Measurements from ENCODE around the gene DERL3.
"Not testable (repeated sequence)": the region's sequence is repeated elsewhere in the genome, so short reads cannot be mapped to it uniquely, and the experiment has no call there.

Gene DERL3

DNA sequence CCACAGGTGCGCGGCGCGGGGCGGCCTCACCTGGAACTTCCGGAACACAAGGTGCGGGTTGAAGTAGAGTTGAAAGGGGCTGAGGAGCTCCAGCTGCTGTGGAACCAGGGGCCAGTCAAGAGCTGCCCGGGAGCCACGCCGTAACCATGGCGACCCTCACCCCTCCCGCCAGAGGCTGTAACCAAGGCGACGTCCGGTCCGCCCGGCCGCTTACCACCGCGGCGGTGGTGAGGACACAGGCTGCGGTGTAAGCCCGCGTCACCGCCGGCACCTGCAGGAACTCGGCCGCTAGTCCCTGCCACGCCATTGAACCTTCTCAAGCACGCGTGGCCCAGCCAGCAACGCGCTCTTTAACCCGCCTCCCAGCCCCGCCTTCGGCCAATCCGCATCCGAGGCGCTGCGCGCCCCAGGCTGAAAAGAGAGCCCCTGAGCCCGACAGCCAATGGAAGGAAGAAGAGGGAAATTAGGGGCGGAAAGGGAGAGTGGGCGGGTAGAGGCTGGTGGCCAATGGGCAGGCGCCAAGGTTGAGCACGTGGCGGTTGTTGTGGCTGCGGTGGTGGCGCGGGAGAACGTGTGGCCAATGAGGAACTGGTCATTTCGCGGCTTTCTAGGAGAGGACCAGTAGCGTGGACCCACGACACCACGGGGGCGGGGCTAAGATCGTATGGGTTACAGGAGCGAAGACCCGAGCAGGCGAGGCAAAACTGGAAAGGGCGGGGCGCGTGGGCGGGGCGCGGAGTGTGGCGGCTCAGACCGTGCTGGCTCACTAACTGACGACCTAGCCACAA, at the start of gene DERL3:
TSS of gene DERL3 (minus strand) at position 326 of the 788 bp plus-strand sequence. CDS start at position 307, 19 bp downstream.
- peak; percentile 92 for DNase-seq

DNA sequence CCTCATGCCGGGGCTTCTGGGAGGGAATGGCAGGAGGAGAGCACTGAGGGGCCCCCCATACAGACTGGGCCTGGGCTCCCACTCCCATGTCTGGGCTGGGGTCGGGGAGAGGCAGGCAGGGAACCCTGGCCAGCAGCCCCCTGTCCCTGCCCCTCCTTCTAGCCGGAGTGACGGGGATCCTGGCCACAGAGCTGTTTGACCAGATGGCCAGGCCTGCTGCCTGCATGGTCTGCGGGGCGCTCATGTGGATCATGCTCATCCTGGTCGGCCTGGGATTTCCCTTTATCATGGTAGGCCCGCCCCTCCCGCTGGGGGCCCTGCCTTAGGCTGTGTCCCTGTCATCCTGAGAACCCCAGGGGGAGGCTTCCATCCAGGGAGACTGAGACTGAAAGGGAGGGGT, 45.3 kb upstream of the DERL3 start:
- no peak for DNase-seq

DNA sequence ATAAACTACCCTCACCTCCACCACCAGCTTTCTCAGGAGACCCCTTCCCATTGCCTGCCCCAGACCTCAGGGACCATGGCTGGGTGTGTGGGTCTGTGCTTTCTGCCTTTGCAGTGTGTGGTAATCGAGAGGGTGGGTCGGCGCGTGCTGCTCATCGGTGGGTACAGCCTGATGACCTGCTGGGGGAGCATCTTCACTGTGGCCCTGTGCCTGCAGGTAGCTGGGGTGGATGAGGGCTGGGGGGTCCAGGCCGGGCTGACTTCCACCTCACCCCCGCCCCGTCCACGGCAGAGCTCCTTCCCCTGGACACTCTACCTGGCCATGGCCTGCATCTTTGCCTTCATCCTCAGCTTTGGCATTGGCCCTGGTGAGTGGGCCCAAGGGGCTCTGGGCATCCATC, 44.9 kb upstream of the DERL3 start:
- no peak for DNase-seq

DNA sequence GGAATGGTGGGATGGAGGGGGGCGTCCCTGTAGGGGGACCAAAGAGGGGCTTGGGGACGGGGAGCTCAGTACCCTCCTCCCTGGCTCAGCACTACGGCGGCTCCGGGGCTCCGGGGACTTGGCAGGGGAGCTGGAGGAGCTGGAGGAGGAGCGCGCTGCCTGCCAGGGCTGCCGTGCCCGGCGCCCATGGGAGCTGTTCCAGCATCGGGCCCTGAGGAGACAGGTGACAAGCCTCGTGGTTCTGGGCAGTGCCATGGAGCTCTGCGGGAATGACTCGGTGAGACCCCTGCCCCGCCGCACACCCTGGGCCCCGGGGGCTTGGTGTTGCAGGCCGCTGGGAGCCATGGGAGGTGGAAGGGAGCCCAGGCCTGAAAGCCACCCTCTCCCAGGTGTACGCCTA, 43.6 kb upstream of the DERL3 start:
- DNase-seq = no peak

DNA sequence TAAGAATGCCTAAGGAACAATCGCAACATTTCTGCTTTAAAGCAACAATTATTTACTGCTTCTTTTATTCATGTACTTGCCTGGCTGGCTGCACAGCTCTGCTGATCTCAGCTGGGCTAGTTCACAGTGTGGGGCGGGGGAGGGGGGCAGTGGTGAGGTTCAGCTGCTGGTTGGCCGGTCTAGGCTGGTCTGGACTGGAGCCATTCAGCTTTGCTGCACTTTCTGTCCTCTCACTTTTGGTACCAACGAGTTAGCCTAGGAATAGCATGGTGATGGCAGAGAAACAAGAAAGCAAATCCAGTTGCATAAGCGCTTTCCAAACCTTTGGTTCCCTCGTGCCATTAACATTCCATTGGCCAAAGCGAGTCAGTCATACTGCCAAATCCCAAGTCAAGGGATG, 39.4 kb upstream of the DERL3 start:
- no peak for DNase-seq

DNA sequence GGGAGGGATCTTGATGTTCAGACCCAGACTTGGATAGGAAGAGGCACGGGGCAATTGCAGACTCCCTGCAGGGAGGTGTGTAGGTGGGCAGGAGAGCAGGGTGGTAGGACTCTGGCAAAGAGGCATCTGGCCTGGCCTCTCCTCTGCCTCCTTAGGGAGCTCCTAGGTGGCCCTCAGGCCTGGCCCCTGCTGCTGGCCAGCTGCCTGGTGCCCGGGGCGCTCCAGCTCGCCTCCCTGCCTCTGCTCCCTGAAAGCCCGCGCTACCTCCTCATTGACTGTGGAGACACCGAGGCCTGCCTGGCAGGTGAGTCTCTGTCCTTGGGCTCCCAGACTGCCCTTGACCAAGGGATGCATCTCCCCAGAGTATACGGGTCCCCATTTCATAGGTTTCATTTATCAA, 38.8 kb upstream of the DERL3 start:
- DNase-seq = no peak

DNA sequence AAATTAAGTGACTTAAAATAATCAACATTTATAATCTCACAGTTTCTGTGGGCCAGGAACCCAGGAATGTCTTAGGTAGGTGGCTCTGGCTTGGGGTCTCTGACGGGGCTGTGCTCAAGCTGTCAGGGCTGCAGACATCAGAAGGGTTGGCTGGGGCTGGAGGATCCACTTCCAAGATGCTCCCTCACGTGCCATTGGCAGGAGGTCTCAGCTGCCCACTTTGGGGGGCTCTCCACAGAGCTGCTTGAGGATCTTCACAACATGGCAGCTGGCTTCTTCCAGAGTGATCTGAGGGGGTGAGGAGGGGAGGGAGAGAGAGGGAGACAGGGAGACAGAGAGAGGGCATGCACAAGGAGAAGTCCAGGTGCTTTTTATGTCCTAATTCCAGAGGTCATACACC, 37.0 kb upstream of the DERL3 start:
- DNase-seq = no peak

DNA sequence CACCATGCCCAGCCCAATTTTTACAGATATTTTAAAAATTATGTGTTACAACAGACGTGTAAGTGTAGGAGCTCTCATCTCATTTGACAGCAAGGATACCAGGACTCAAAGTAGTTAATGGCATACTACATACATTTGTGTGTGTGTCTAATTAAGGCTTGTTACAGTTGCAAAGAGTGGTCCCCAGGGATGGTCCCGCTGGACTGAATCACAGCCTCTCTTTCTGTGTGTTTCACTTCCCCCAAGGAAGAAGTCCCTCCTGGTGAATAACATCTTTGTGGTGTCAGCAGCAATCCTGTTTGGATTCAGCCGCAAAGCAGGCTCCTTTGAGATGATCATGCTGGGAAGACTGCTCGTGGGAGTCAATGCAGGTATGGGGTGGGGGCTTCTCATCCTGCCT, 36.1 kb upstream of the DERL3 start:
- DNase-seq = no peak

DNA sequence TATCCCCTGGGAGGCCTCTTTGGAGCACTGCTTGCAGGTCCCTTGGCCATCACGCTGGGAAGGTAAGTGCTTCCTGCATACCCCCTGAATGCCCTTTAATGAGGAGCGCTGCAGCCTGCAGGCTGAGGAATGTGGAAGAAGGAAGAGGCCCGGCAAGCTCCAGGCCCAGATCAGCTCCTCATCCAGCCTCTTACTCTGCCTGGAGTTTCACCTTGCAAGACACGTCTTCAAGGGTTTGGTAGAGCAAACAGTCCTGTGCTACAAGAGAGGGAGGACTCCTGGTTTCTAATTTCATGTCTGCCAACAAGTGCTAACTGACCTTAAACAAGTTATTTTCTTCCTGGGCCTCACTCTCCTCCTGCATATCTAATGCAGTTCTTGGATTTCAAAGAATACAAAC, 29.8 kb upstream of the DERL3 start:
- no peak for DNase-seq

DNA sequence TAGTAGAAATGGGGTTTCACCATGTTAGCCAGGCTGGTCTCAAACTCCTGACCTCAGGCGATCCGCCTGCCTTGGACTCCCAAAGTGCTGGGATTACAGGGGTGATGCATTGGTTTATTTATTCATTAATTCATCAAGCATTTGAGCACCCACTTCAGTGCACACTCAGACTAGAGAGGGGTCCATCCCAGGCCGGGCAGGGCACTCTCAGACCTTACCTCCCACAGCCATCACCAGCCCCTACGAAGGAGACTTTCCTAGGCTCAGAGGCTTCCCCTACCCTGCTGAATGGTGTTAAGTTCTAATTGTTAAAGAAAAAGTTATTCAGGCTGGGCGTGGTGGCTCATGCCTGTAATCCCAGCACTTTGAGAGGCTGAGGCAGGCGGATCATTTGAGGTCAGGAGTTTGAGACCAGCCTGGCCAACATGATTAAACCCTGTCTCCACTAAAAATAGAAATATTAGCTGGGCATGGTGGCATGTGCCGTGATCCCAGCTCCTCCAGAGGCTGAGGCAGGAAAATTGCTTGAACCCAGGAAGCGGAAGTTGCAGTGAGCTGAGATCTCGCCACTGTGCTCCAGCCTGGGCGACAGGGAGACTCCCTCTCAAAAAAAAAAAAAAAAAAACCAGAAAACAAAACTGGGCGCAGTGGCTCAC, 25.8 kb upstream of the DERL3 start:
- DNase-seq = not testable (repeated sequence)

DNA sequence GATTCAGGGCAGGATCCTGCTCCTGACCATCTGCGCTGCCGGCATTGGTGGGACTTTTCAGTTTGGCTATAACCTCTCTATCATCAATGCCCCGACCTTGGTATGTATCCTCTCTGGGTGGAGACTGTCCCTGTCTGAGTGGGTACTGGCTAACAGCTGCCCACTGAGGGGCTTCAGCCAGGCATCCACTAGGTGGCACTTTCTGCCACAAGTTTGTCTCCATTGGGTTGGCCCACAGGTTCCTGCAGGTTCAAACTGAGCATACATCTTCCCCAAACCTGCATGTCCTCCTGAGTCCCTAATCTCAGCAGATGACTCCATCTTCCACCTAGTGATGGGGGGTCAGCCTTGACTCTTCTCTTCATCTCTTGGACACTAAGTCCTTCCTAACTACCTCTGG, 23.3 kb upstream of the DERL3 start:
- DNase-seq = peak; percentile 53

DNA sequence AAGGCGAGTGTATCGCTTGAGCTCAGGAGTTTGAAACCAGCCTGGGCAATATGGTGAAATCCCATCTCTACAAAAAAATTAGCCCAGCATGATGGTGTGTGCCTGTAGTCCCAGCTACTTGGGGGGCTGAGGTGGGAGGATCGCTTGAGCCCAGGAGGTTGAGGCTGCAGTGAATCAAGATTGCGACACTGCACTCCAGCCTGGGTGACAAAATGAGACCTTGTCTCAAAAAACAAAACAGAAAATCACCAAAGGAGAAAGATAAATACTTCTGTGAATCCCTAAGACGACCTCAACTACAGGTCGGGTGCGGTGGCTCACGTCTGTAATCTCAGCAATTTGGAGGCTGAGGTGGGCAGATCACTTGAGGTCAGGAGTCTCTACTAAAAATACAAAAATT, 21.4 kb upstream of the DERL3 start:
- DNase-seq = not testable (repeated sequence)

DNA sequence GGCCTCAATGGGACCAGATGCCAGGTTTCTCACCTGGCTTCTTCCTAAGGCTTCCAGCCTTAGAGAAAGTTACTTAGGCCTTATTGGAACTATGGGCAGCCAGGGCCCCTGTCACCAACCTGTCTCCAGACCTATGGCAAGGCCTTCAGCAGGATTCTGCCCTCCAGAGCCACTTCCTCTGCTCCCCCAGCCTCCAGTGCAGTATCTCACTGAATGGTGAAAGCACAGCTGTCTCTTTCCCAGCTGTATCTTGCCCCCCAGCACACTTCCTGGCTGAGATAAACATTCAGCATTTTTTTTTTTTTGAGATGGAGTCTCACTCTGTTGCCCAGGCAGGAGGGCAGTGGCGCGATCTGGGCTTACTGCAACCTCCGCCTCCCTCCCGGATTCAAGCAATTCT, 20.4 kb upstream of the DERL3 start:
- no peak for DNase-seq

DNA sequence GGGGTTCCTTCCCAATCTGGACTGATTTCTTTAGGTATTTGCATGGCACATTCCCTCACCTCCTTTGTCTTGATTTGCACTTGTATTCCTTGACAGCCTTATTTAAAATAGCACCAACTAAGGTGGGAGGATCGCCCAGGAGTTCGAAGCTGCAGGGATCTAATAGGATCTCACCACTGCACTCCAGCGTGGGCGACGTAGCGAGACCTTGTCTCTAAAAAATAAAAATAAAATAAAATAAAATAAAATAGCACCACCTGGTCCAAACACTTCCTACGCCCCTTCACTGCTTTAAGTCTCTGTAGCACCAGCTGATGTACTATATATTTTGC, 19.6 kb upstream of the DERL3 start:
- no peak for DNase-seq

DNA sequence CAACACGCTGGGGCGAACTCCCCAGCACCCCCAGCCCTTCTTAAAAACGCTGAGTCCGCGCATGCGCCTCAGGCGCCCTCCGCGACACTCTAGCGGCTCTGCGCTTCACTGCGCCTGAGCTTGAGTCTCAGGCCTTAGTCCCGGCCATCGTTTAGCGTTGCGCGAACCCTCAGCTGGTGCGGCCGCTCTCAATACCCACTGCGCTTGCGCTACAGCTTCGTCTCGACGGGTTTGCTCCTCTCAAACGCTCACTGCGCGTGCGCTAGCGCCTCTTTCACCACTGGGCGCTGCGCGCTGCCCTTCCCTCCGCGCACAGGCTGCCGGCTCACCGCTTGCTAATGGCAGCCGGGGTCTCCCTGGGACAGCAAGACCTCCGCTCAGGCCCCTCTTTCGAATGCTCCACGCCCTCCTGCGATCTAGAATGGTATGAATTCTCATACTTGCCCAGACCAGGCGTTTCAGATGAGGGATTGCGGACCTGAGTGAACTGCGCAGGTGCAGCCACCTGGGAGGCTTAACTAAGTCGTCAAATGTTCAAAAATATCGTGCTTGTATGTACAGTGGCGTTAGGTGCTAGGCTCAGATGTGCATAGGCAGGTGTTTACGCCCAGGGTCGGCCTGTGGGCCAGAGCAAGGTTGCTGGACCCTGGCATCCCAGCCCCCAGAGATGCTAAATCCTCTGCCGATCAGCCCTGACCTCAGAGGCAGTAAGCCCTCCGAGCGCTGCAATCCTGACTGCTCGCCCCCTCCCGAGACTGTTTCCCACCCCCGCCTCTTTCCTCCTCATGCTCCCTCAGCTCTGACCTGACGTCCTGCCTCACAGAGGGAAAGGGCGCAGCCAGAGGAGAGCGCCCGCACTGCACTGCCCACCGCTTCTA, 19.0 kb upstream of the DERL3 start, which contains the start of gene SLC2A11:
TSS of gene SLC2A11 (plus strand) at position 270 of the 878 bp plus-strand sequence. CDS start at position 395, 125 bp downstream.
- DNase-seq = peak; percentile 98

DNA sequence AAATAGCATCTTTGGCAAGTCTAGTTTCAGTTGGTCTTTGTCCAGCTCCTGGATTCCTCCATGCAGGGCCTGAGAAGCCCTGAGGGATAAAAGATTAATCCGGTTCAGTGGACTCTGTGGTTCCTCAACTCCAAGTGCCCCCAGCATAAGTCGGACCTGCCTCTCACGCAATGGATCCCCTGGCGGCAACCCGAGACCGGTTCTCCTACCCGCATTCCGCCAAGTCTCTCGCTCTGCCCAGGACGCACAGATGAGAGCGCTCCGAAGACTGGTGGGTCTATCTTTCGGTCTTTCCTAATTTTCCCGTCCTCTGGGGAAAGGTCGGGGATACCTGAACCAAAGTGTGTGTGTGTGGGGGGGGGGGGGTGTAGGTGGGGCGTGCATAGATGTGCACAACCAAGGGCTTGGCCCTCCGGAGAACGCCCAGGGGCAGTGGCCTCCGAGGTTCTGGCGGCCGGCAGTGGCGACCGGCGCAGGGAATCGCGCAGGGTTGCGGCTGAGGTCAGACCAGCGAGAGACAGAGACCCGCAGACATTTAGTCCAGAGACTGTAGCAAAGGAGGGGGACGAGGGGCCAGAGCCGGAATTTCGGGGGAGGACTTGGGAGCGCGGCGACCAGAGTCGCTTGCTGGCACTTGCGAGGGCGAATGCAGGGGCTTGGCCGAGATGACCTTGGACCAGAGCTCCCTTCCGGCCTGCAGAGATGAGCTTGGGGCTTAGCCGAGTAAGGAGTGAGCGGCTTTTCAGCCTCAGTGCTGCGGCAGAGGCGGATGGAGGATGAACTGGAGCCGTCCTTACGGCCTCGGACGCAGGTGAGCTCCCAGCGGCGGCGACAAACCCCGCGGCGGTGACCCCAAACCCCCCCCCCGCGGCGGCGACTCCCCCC, 18.2 kb upstream of the DERL3 start:
- DNase-seq = peak; percentile 70

DNA sequence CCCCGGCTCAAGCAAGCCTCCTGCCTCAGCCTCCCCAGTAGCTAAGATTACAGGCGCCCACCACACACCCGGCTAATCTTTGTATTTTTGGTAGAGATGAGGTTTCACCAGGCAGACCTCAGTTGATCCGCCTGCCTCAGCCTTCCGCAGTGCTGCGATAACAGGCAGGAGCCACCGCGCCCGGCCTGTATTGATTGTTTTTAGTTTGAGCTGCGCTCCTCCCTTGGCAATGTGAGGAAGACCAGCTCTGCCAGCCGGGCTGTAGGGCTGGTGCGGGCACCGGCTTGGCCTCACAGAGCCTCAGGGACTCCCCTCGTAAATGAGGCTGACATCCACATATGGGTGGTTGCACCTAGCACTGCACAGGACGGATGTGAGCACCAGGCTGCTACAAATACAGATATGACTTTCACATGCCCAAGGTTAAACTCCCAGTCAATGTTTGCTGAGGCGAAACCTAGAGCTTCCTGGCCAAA, 11.4 kb upstream of the DERL3 start:
- no peak for DNase-seq

DNA sequence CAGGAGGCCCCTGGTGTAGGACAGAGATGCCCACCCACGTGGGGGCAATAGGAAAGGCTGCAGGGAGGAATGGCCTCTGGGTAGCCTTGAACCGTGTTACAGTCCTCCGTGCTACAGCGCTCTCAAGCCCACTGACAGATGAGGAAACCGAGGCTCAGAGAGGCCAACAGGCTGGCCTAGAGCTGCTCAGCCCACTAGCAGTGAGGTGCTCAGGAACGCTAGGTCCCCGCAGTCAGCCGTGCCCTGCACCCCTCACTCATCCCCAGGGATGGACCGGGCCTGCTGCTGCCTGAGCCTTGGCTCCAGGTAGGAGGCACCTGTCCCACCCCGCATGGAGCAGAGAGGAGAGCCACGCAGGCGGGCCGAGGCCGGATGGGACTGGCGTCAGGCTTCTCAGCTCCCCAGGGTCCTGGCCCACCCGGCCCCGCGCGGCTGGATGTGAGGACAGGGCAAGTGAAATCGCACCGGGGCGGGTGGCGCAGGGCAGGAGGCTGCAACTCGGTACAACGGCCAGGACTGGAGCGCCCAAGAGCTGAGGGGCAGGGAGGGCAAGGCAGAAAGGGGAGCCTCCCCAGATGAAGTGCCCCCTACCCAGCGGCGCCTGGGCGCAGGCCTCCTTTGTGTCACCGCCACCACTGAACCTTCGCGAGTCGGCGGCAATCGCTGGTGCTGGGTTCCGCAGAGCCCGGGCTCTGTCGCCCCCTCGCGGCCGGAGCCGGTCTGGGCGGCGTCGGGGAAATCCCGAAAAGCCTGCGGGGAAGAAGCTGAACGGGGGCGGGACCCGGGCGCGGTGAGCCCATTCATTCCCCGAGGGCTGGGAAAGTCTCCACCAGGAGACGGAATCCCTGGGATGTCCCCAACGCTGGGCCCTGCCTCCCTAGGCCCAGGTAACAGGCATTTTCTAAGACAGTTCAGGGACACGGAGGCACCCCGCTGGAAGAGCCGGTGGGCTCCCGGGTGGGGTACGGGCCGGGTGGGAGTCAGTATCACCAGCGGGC, 10.5 kb upstream of the DERL3 start:
- peak; percentile 75 for DNase-seq

DNA sequence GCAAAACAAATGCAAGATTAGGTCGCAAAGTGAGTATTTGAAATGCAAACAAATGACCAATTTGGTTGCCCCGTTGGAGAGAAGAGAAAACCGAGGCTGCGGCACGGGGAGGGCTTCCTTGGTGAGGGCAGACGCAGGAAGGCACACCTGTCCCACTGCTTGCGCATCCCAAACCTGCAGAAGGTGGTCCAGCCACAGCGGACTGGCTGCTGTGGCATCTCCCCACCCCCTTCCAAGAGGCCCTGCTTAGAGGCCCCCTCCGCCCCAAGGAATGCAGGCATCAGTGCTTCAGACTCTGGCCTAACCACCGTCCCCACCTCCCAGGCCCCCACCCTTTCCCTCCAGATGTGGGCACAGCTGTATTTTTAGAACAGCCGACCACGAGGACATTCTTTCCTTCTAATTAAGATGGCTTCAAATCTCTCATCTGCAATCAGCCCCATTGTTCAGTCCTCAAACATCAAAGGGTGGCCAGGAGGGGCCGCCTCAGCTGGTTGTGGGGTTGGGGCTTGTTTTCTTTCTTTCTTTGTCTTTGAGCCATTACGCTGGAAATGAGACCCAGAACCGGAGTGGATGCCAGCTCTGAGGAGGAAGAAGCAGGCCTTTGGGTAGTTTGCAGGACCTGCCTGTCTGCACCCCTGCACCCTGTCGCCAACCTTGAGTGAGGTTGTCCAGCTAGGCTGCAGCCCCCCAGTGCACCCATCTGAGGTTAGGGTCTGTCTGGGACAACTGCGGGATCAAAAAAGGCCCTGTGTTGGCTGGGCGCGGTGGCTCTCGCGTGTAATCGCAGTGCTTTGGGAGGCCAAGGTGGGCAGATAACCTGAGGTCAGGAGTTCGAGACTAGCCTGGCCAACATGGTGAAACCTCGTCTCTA, 9.4 kb upstream of the DERL3 start:
- no peak for DNase-seq

DNA sequence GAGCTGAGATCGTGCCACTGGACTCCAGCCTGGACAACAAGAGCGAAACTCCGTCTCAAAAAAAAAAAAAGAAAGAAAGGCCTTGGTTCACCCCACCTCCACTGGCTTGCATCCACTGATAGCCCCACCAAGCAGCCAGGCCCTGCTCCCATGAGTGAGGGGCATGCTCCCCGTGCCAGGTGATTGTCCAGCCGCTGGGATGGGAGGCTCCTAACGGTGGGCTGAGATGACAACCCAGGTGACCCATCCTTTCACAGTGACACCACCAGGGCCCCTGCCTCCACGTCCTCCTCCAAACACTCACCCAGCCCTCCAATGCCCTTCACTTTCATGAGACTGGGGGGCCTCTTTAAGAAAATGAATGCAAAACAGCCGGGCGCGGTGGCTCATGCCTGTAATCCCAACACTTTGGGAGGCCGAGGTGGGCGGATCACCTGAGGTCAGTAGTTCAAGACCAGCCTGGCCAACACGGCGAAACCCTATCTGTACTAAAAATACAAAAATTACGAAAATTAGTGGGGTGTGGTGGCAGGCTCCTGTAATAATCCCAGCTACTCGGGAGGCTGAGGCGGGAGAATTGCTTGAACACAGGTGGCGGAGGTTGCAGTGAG, 8.6 kb upstream of the DERL3 start:
- no peak for DNase-seq
